HK-2 (cell line): ENCODE data around the gene ABHD17A.

Source experiments
- DNase-seq: peaks from one replicate; pipeline ENCODE4 v3.0.0-alpha.2; 2018; ENCODE audit not compliant: unreplicated experiment

ABHD17A gene

DNA sequence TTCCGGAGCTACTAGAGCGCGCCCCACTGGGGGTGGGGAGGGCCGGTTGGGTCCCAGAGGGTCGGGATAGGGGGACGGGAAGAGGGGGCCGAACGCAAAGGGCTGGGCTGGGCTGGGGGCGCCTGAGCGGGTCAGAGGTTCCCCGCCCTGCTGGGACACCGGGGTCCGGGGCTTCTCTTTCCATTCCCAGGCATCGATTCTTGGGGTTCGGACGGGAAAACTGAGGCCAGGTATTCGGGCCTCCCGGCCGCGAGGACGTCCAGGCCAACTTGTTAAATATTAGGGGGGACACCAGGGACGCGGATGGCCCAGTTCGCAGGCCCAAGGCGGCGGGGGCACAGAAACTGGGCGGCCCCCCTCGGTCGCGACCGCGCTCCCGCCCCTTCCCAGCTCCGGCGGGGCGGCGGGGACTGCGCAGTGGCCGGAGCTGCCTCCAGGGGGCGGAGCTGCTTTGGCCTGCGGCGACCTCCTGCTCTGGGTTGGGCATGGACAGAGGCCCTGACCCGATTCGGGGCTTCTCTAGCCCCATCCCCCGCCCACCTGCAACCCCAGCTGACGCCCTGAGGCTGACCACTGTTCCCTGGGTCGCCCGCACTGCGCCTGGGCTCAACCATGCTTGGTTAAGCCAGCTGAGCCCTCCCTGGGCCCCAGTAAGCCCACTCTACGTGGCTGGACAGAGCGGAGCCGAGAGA lies 20.7 kb downstream of the ABHD17A start:
- DNase-seq, result peak; percentile 82

GRCh38 chr19:1863638-1864479 lies 21.4 kb downstream of the ABHD17A start:
- peak; percentile 96 for DNase-seq

DNA sequence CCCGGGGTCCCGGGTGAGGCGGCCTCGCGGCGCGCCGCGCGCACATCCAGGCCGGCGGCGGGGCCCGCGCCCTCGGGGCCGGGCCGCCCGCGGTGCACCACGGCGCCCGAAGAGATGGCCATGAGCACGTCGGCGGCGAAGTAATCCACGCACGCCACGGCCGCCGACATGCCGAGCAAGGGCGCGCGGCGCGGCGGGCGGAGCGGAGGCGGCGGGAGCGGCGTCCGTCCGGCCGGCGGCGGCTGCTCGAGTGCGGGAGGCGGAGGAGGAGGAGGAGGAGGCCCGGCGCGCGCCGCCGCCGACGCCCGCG lies 22.0 kb downstream of the ABHD17A start, which contains the start of gene KLF16:
Gene KLF16 (minus strand): TSS at position 252 of the 310 bp plus-strand sequence. CDS start 82 bp downstream, at position 170.
- DNase-seq, result no peak

GRCh38 chr19:1862424-1863327 lies 22.6 kb downstream of the ABHD17A start:
- peak; percentile 50 for DNase-seq

GRCh38 chr19:1862068-1862423 lies 23.2 kb downstream of the ABHD17A start:
- peak; percentile 29 for DNase-seq

DNA sequence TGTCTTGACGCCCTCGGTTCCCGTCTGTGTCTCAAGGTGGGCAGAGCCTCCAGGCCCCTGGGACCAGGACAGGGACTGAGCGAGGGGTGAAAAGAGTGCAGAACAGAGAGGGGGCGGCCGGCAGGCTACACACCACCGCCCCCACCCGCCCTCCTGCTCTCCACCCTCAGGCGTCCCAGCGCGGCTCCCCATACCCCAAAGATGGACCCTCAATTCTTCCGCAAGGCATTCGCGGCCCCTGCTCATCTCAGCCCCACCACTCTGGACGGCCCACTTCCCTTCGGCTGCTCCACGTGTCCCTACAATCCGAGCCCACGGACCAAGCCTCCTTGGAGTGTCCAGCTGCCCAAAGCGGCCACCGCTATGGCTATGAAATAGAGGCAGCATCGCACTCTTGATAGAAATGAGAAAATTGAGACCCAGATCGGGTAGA lies 23.7 kb downstream of the ABHD17A start:
- no peak for DNase-seq

GRCh38 chr19:1860821-1861598 lies 24.3 kb downstream of the ABHD17A start:
- no peak for DNase-seq

- peak; percentile 36 for DNase-seq
Measured at GRCh38 chr19:1860042-1860775, 25.1 kb downstream of the ABHD17A start.

DNA sequence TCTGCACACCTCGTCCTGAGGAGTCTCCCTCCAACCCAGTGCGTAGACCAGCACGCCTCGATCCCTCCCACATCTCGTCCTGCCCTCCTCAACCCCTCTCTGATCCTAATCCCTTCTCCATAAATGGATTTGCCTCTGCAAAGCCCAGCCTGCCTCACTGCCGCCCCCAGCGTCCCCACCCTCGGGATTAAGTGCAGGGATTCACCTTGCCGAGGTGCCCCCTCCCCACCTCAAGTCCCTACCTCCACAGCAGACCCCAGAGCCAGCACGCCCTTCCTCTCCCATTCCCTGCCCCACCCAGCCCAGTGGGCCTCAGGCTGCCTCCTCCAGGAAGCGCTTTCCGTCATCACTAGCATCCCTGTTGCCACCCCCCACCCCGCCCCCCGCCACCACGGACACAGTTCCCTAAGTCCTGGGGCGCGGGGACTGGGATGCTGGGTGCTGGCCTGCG lies 25.9 kb downstream of the ABHD17A start:
- DNase-seq, result no peak

GRCh38 chr19:1858412-1859081 lies 26.7 kb downstream of the ABHD17A start:
- no peak for DNase-seq

GRCh38 chr19:1857648-1858326 lies 27.5 kb downstream of the ABHD17A start:
- DNase-seq, result no peak

DNA sequence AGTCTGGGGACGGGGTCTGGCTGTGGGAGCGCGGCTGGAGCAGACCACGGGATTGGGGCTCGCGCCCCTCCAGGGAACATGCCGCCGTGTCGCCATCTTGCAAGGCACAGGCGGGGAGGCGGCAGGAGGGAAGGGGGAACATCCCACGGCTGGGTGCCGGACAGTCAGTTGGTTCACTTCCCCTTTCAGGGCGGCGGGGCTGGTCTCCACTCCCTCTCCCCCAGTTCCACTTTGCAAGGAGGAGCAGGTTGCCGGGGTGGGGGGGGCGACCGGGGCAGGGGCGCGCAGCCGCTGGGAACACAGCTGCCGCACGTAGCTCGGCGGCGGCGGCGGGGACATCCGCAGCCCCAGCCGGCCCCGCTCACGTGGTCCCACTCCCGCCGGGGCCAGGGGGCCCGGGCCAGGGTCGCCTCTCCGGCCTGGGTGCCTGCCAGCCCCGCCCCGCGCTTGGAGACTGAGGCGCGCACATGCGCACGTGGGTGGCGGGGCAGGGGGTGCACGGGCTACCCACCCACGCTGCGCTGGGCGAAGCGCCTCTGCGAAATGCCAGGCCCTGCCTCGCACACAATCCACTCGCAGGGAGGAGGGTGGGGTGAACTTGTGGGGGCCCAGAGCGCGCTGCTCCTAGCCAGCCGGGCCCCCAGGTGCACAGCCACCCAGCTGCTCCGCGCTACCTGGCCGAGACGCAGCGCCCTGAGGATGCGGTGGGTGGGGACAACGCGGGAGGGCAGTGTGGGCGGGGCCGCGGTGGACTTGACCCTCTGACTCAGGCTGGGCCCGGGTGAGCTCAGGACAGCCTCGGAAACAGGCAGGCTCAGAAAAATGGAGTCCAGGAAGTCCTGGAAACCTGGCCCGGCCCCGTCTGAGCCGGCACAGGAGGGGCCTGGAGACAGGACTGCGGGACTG lies 28.3 kb downstream of the ABHD17A start:
- DNase-seq, result peak; percentile 88

DNA sequence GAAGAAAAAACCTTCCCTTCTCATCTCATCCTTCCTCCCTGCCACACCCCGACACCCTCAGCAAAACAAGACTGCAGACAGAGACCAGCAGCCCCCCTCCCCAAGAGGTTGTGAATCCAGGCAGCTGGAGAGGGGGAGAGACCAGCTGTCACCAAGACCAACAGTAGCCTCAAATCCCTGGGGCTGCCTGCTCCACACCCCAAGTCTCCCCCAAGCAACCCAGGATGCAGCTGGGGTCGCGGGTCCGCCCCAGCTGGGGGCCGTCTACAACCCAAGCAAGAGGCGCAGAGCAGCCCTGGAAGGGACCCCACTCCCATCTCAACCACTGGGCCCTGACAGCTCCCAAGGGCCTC lies 29.0 kb downstream of the ABHD17A start:
- DNase-seq, result no peak

DNA sequence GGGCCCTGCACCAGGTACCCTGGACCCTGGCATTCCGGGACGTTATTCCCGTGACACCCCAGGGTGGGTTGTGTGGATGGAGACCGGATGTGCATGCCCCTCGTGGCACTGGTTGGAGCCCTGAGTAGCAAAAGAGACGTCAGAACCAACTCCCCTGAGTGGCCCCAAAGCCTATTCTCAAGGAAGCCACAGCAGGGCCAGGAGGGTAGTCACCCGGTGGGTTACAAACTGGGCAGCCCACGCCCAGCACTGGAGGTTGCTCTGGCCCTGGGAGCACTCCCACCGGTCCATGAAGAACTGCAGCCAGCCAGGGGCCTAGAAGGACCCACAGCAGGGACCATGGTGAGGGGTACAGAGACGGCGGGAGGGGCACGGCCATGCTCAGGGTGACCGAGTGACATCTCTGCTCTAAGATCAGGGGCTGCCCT lies 29.5 kb downstream of the ABHD17A start:
- no peak for DNase-seq

DNA sequence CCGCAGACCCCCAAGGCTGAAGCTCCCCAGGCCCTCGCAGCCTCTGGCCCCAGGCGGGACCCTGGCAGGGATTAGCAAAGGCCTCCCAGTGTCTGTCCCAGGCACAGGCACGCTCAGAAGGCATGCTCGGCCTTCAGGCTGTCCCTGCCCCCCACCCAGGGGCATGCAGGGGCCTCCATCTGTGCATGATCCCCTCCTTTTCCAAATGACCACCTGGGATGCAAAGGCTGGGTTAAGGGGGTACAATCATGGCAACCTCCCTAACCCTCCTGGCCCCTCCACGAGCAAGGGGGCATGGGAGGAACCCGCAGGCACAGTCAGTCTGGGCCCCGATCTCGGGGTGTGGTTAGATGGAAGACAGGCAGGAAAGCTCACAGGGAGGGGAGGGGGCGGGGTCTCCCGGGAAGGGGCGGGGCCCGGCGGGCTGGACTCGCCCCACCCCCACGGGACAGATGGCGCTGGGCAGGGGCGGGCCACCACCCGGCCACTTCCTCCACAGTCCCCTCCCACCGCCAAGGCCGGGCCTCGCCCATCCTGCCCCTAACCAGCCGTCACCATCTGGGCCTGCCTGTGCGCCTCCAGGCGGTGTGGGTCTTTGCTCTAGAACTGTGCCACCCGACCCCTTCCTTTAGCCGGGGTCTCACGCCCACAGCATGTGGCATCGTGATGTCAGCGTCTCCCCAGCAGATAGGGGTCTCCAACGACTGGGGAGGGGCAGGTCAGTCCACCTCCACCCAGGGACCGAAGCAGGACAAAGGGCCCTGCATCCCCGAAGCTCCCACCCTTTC lies 30.1 kb downstream of the ABHD17A start:
- peak; percentile 93 for DNase-seq

- DNase-seq, result no peak
Measured at GRCh38 chr19:1854542-1855039, 30.7 kb downstream of the ABHD17A start.

- DNase-seq, result no peak
Measured at GRCh38 chr19:1854039-1854541, 31.2 kb downstream of the ABHD17A start.
